Type B pancreatic cell (in vitro differentiated cells): Measurements from ENCODE around the gene ZRANB3. TPM values are rescaled to one million over a fixed set of nuclear protein-coding genes. Genes with fewer than 3 reads are reported as not detected.

Experiments used
- DNase-seq: peaks from one replicate; pipeline ENCODE4 v3.0.0; 2021; ENCODE audit warnings: mixed read lengths; ENCODE audit not compliant: unreplicated experiment; ENCODE audit errors: extremely low spot score
- H3K27ac Mint-ChIP-seq: 2 replicates; pipeline ENCODE4 v1.8.0; 2021; ENCODE audit warnings: mild to moderate bottlenecking, mixed read lengths
- H3K27me3 Mint-ChIP-seq: 2 replicates; pipeline ENCODE4 v1.8.0; 2021; ENCODE audit warnings: mixed read lengths
- H3K36me3 Mint-ChIP-seq: 2 replicates; pipeline ENCODE4 v1.8.0; 2021; ENCODE audit warnings: mixed read lengths
- H3K4me1 Mint-ChIP-seq: one replicate; pipeline ENCODE4 v1.8.0; 2021; ENCODE audit warnings: mixed read lengths; ENCODE audit not compliant: unreplicated experiment
- H3K4me3 Mint-ChIP-seq: 2 replicates; pipeline ENCODE4 v1.8.0; 2021; ENCODE audit warnings: mild to moderate bottlenecking, mixed read lengths
- H3K9me3 Mint-ChIP-seq: 2 replicates; pipeline ENCODE4 v1.8.0; 2021; ENCODE audit warnings: mixed read lengths
- CTCF ChIP-seq: fragments of 200-600 bp; sonication (generic); conservative IDR thresholded peaks from 2 replicates; pipeline ENCODE4 v1.5.0; 2021; ENCODE audit warnings: antibody characterized with exemption, mild to moderate bottlenecking
- total RNA-seq: library from RNA; stranded (reverse); gene quantifications from 2 replicates; pipeline ENCODE4 v1.2.1, GENCODE V29; 2021; ENCODE audit warnings: low replicate concordance

ZRANB3 gene
- total RNA-seq, 1 donor from 2014 or later: 15.8 TPM

GRCh38 chr2:135320465-135321355 lies 210.3 kb downstream of the ZRANB3 start:
- no peak for TF ChIP-seq CTCF
- Mint-ChIP-seq H3K9me3 (peaks cover 5% of the 10 kb centered on the region), H3K36me3 (no peaks in the 10 kb centered on the region), H3K4me1 (no peaks in the 10 kb centered on the region), H3K4me3 (no peak overlapping the region), H3K27me3 (no peaks in the 10 kb centered on the region), H3K27ac (no peak overlapping the region)
- no peak for DNase-seq

- DNase-seq: no peak
- H3K36me3 Mint-ChIP-seq: no peaks in the 10 kb centered on the region
Measured at GRCh38 chr2:135318808-135319207, 212.2 kb downstream of the ZRANB3 start.

GRCh38 chr2:135317375-135317774 lies 213.6 kb downstream of the ZRANB3 start:
- H3K27me3 Mint-ChIP-seq: no peaks in the 10 kb centered on the region
- no peaks in the 10 kb centered on the region for H3K36me3 Mint-ChIP-seq
- no peak overlapping the region for H3K27ac Mint-ChIP-seq
- no peak overlapping the region for H3K4me3 Mint-ChIP-seq
- H3K9me3 Mint-ChIP-seq: no peaks in the 10 kb centered on the region
- no peak for TF ChIP-seq CTCF
- no peak for DNase-seq
- no peaks in the 10 kb centered on the region for H3K4me1 Mint-ChIP-seq

More at GRCh38 chr2:135318808-135319207, 212.2 kb downstream of the ZRANB3 start:
- H3K27me3 Mint-ChIP-seq: no peaks in the 10 kb centered on the region
- H3K27ac Mint-ChIP-seq: no peak overlapping the region
- H3K9me3 Mint-ChIP-seq: peaks cover 5% of the 10 kb centered on the region
- H3K4me3 Mint-ChIP-seq: no peak overlapping the region
- no peak for TF ChIP-seq CTCF
- no peaks in the 10 kb centered on the region for H3K4me1 Mint-ChIP-seq

GRCh38 chr2:135311962-135312361 lies 219.1 kb downstream of the ZRANB3 start:
- H3K36me3 Mint-ChIP-seq: peaks cover 5% of the 10 kb centered on the region
- H3K27me3 Mint-ChIP-seq: no peaks in the 10 kb centered on the region
- DNase-seq: no peak
- H3K27ac Mint-ChIP-seq: no peak overlapping the region
- H3K4me1 Mint-ChIP-seq: no peaks in the 10 kb centered on the region
- no peaks in the 10 kb centered on the region for H3K9me3 Mint-ChIP-seq
- no peak for TF ChIP-seq CTCF
- H3K4me3 Mint-ChIP-seq: no peak overlapping the region

GRCh38 chr2:135311268-135311667 lies 219.8 kb downstream of the ZRANB3 start:
- no peaks in the 10 kb centered on the region for H3K27me3 Mint-ChIP-seq
- no peaks in the 10 kb centered on the region for H3K9me3 Mint-ChIP-seq

More at GRCh38 chr2:135311268-135311667, 219.8 kb downstream of the ZRANB3 start:
- TF ChIP-seq CTCF: no peak
- DNase-seq: no peak
- H3K4me1 Mint-ChIP-seq: no peaks in the 10 kb centered on the region
- H3K36me3 Mint-ChIP-seq: peaks cover 5% of the 10 kb centered on the region
- no peak overlapping the region for H3K27ac Mint-ChIP-seq
- H3K4me3 Mint-ChIP-seq: no peak overlapping the region
